Glutamatergic neuron (in vitro differentiated cells): ENCODE results near the gene CCNQ. TPM values are rescaled to one million over a fixed set of nuclear protein-coding genes. Genes with fewer than 3 reads are reported as not detected.

Experiments used
- DNase-seq: peaks from one replicate; pipeline ENCODE4 v3.0.0; 2022
- H3K27ac Mint-ChIP-seq: one replicate; pipeline ENCODE4 v1.8.0; 2020; ENCODE audit warnings: mild to moderate bottlenecking, mixed read lengths, inconsistent platforms; ENCODE audit not compliant: unreplicated experiment
- H3K27me3 Mint-ChIP-seq: one replicate; pipeline ENCODE4 v1.8.0; 2020; ENCODE audit warnings: mild to moderate bottlenecking, moderate library complexity, mixed read lengths, inconsistent platforms; ENCODE audit not compliant: unreplicated experiment
- H3K36me3 Mint-ChIP-seq: one replicate; pipeline ENCODE4 v1.8.0; 2020; ENCODE audit warnings: mild to moderate bottlenecking, mixed read lengths, inconsistent platforms; ENCODE audit not compliant: unreplicated experiment
- H3K4me1 Mint-ChIP-seq: one replicate; pipeline ENCODE4 v1.8.0; 2020; ENCODE audit warnings: mild to moderate bottlenecking, low read depth, mixed read lengths, inconsistent platforms; ENCODE audit not compliant: unreplicated experiment
- H3K4me3 Mint-ChIP-seq: one replicate; pipeline ENCODE4 v1.8.0; 2020; ENCODE audit warnings: mild to moderate bottlenecking, mixed read lengths, inconsistent platforms; ENCODE audit not compliant: unreplicated experiment
- H3K9me3 Mint-ChIP-seq: one replicate; pipeline ENCODE4 v1.8.0; 2020; ENCODE audit warnings: mild to moderate bottlenecking, moderate library complexity, mixed read lengths, inconsistent platforms; ENCODE audit not compliant: unreplicated experiment
- CTCF ChIP-seq: fragments of 200-600 bp; sonication (generic); IDR thresholded peaks from one replicate; pipeline ENCODE4 v1.5.0; 2021; ENCODE audit not compliant: partially characterized antibody, unreplicated experiment
- total RNA-seq: library from RNA; stranded (reverse); fragmentation: NEBNext Ultra II Directional; extraction: Animal tissue kit (Norgen Biotek cat#: 25700); gene quantifications from one replicate; pipeline ENCODE4 v1.2.1, GENCODE V29; 2021; ENCODE audit not compliant: unreplicated experiment

CCNQ gene
- total RNA-seq, 1 donor from 2014 or later: 28.9 TPM

- no peak for DNase-seq
- H3K4me3 Mint-ChIP-seq: no peak overlapping the region
- peaks cover 13% of the 10 kb centered on the region for H3K9me3 Mint-ChIP-seq
- no peak overlapping the region for H3K27ac Mint-ChIP-seq
- H3K4me1 Mint-ChIP-seq: peaks cover 4% of the 10 kb centered on the region
- no peak for TF ChIP-seq CTCF
- H3K36me3 Mint-ChIP-seq: peaks cover 5% of the 10 kb centered on the region
- peaks cover 1% of the 10 kb centered on the region for H3K27me3 Mint-ChIP-seq
Observed at GRCh38 chrX:153565996-153566580, 32.9 kb downstream of the CCNQ start.

- peaks cover 4% of the 10 kb centered on the region for H3K4me1 Mint-ChIP-seq
- H3K9me3 Mint-ChIP-seq: peaks cover 7% of the 10 kb centered on the region
- H3K4me3 Mint-ChIP-seq: no peak overlapping the region
- DNase-seq: no peak
- H3K27ac Mint-ChIP-seq: no peak overlapping the region
- no peak for TF ChIP-seq CTCF
- H3K27me3 Mint-ChIP-seq: peaks cover 1% of the 10 kb centered on the region
- no peaks in the 10 kb centered on the region for H3K36me3 Mint-ChIP-seq
Observed at GRCh38 chrX:153564047-153564606, 34.8 kb downstream of the CCNQ start.

- Mint-ChIP-seq H3K27me3 (peaks cover 1% of the 10 kb centered on the region), H3K4me3 (no peak overlapping the region), H3K36me3 (no peaks in the 10 kb centered on the region), H3K9me3 (peaks cover 7% of the 10 kb centered on the region), H3K27ac (no peak overlapping the region), H3K4me1 (peaks cover 10% of the 10 kb centered on the region)
- TF ChIP-seq CTCF: no peak
- DNase-seq: no peak
Observed at GRCh38 chrX:153562546-153562945, 36.4 kb downstream of the CCNQ start.

- Mint-ChIP-seq H3K27me3 (peaks cover 1% of the 10 kb centered on the region), H3K4me1 (peaks cover 5% of the 10 kb centered on the region), H3K36me3 (no peaks in the 10 kb centered on the region), H3K27ac (no peak overlapping the region), H3K4me3 (no peak overlapping the region), H3K9me3 (peaks cover 7% of the 10 kb centered on the region)
- no peak for TF ChIP-seq CTCF
- no peak for DNase-seq
Observed at GRCh38 chrX:153561337-153561736, 37.6 kb downstream of the CCNQ start.

- Mint-ChIP-seq H3K27me3 (peaks cover 1% of the 10 kb centered on the region), H3K27ac (no peak overlapping the region), H3K9me3 (peaks cover 7% of the 10 kb centered on the region), H3K4me1 (peaks cover 8% of the 10 kb centered on the region), H3K4me3 (no peak overlapping the region), H3K36me3 (no peaks in the 10 kb centered on the region)
- no peak for TF ChIP-seq CTCF
- no peak for DNase-seq
Observed at GRCh38 chrX:153560466-153560865, 38.5 kb downstream of the CCNQ start.
